B cell (primary cell): Measurements from ENCODE around the gene MREG.

Source experiments
- EZH2 ChIP-seq: IDR thresholded peaks from 2 replicates; pipeline ENCODE4 v1.6.1; 2012; ENCODE audit warnings: borderline replicate concordance, low read depth, mild to moderate bottlenecking, moderate library complexity, low read length; ENCODE audit not compliant: insufficient read depth, poor library complexity, severe bottlenecking
- TF ChIP-seq, protein P1 (sequence below): fragments of 200-600 bp; IDR thresholded peaks from one replicate; pipeline ENCODE4 v1.8.0; 2022; ENCODE audit warnings: antibody characterized with exemption, mild to moderate bottlenecking

DNA sequence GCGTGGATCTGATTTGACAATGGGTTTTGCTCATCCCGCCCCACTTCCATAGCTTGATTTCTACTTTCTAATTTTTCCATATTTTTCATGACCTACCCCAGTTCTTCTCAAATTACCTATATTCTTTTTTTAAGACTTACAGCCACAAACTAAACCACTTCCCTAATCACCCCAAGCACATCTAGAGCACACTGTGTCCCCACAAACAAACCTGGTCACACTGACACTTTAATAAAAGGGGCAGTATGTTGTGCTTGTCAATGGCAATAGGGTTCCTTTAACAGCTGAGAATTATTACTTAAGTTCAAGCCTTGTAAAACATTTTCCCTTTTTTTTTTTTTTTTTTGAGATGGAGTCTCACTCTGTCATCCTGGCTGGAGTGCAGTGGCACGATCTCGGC, 47.1 kb downstream of the MREG start:
- TF ChIP-seq, protein P1, sequence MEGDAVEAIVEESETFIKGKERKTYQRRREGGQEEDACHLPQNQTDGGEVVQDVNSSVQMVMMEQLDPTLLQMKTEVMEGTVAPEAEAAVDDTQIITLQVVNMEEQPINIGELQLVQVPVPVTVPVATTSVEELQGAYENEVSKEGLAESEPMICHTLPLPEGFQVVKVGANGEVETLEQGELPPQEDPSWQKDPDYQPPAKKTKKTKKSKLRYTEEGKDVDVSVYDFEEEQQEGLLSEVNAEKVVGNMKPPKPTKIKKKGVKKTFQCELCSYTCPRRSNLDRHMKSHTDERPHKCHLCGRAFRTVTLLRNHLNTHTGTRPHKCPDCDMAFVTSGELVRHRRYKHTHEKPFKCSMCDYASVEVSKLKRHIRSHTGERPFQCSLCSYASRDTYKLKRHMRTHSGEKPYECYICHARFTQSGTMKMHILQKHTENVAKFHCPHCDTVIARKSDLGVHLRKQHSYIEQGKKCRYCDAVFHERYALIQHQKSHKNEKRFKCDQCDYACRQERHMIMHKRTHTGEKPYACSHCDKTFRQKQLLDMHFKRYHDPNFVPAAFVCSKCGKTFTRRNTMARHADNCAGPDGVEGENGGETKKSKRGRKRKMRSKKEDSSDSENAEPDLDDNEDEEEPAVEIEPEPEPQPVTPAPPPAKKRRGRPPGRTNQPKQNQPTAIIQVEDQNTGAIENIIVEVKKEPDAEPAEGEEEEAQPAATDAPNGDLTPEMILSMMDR: no peak
- no peak for TF ChIP-seq EZH2
